HepG2 (cell line): ENCODE data around the gene MRPS10. TPM values are rescaled to one million over a fixed set of nuclear protein-coding genes. Genes with fewer than 3 reads are reported as not detected.

Experiments used
- GABPB1 ChIP-seq: IDR thresholded peaks from 2 replicates; pipeline ENCODE4 v1.6.1; 2016; ENCODE audit warnings: mild to moderate bottlenecking, missing genetic modification reagents, moderate library complexity, missing compliant biosample characterization
- GATAD1 ChIP-seq: IDR thresholded peaks from 2 replicates; pipeline ENCODE4 v1.6.1; 2016; ENCODE audit warnings: missing genetic modification reagents, missing compliant biosample characterization
- GRHL1 ChIP-seq: sonication (generic); formaldehyde crosslinking; conservative IDR thresholded peaks from 2 replicates; pipeline ENCODE4 v1.8.0; 2022; ENCODE audit warnings: missing genetic modification reagents
- NFAT5 ChIP-seq: sonication (generic); formaldehyde crosslinking; IDR thresholded peaks from 2 replicates; pipeline ENCODE4 v1.4.0; 2020; ENCODE audit warnings: missing genetic modification reagents
- POLR2A ChIP-seq, 2 experiments: IDR thresholded peaks; 2 replicates each; pipeline ENCODE4 v1.6.1; 2011; ENCODE audit warnings: low read depth in 2 of 2, low read length in 2 of 2, mild to moderate bottlenecking in 1 of 2, moderate library complexity in 1 of 2; ENCODE audit not compliant: insufficient read depth in 1 of 2
- ZNF407 ChIP-seq: sonication (generic); formaldehyde crosslinking; IDR thresholded peaks from one replicate; pipeline ENCODE4 v1.5.1; 2020; ENCODE audit warnings: mild to moderate bottlenecking, missing genetic modification reagents; ENCODE audit errors: not compliant biosample characterization
- ZNF619 ChIP-seq: sonication (generic); formaldehyde crosslinking; IDR thresholded peaks from 2 replicates; pipeline ENCODE4 v1.4.0; 2020; ENCODE audit warnings: mild to moderate bottlenecking, missing genetic modification reagents
- ZNF687 ChIP-seq: sonication (generic); formaldehyde crosslinking; IDR thresholded peaks from 2 replicates; pipeline ENCODE4 v1.5.1; 2020; ENCODE audit warnings: mild to moderate bottlenecking, missing genetic modification reagents, moderate library complexity
- ZNF816 ChIP-seq: sonication (generic); formaldehyde crosslinking; IDR thresholded peaks from 2 replicates; pipeline ENCODE4 v1.8.0; 2022; ENCODE audit warnings: missing genetic modification reagents, mild to moderate bottlenecking, borderline replicate concordance
- polyA plus RNA-seq, 8 experiments: library from polyadenylated mRNA; depleted of rRNA in 3 of 8; stranded (reverse) in 7 of 8; unstranded in 1 of 8; fragments of >200 nt; fragmentation: Illumina TruSeq in 4 of 8; extraction: Trizol in 4 of 8; gene quantifications; 2 replicates each; pipeline versions ENCODE4 v1.2.1 to v1.2.3, GENCODE V29; 2011 to 2016; ENCODE audit warnings: low read depth in 4 of 8, missing spikeins in 1 of 8, mixed read lengths in 1 of 8; ENCODE audit not compliant: insufficient read depth in 1 of 8
- total RNA-seq, 5 experiments: library from RNA; depleted of rRNA; stranded (reverse); fragments of >200 nt; fragmentation: Illumina TruSeq; extraction: Trizol; gene quantifications; 2 replicates each; pipeline ENCODE4 v1.2.3, GENCODE V29; 2016; ENCODE audit warnings: low read depth in 1 of 5

The MRPS10 gene
- total and polyA plus RNA-seq, 2 of the 13 experiments (the other 11 are each of a cell fraction or from before 2014, with no cell fraction given) = 31.7 to 54.6 TPM

- TF ChIP-seq ZNF687 (CRISPR knock-in tag) = peak; percentile 63
- peak in 1 of 2 experiments; percentile 55; a peak in 1 of 4 replicates for TF ChIP-seq POLR2A (IDR thresholded peaks at IDR 0.05; ENCODE audit: insufficient read depth in 1 of 2, low read depth in 2 of 2, low read length in 2 of 2)
- no peak for TF ChIP-seq GRHL1 (CRISPR knock-in tag)
- no peak for TF ChIP-seq ZNF816 (CRISPR knock-in tag)
- no peak for TF ChIP-seq NFAT5 (CRISPR knock-in tag)
- peak; percentile 66; the same call in 1 of the 2 replicates for TF ChIP-seq GABPB1
- no peak for TF ChIP-seq ZNF407 (CRISPR knock-in tag)
- TF ChIP-seq ZNF619 (CRISPR knock-in tag) = peak; percentile 64; the same call in 1 of the 2 replicates
- peak; percentile 83 for TF ChIP-seq GATAD1 (CRISPR knock-in tag)
Observed at GRCh38 chr6:42260396-42260888, 42.8 kb upstream of the MRPS10 start (continued).
